ENCODE results near the gene HS3ST5.

GRCh38 chr6:114301596-114302219, 41.1 kb downstream of the HS3ST5 start:
- TF ChIP-seq EZH2 (IDR thresholded peaks at IDR 0.05) (no peak), POLR2AphosphoS5 (IDR thresholded peaks at IDR 0.05; ENCODE audit: borderline replicate concordance, low read depth, low read length) (no peak)
